Measurements from ENCODE around the gene CD3E. TPM values are rescaled to one million over a fixed set of nuclear protein-coding genes. Genes with fewer than 3 reads are reported as not detected.

Gene CD3E
- total RNA-seq, 1 experiment from 2014 or later: not detected

GRCh38 chr11:118339281-118339961 lies 34.9 kb downstream of the CD3E start:
- ChIA-PET POLR2A (ENCODE audit: unreplicated experiment) (interaction anchor here (0.6 kb wide), 1 partner anchor 11 kb away, joined by 6 read pairs; no protein-coding TSS in a partner anchor), CTCF (no interaction called here)
- intact Hi-C loops (cut with micrococcal nuclease; ENCODE audit: unreplicated experiment): no loop called here

GRCh38 chr11:118340449-118340848 lies 35.9 kb downstream of the CD3E start:
- H2AFZ ChIP-seq: no peak overlapping the region
- H3K27me3 ChIP-seq (ENCODE audit: insufficient read depth, low read depth): no peaks in the 10 kb centered on the region
- ChIA-PET CTCF (no interaction called here), POLR2A (ENCODE audit: unreplicated experiment) (no interaction called here)
- H3K4me2 ChIP-seq: no peak overlapping the region
- no peak for TF ChIP-seq EZH2 (IDR thresholded peaks at IDR 0.05; ENCODE audit: low read depth)
- no peak for TF ChIP-seq CTCF (conservative IDR thresholded peaks at IDR 0.05)
- H3K9me2 ChIP-seq (ENCODE audit: insufficient read depth): no peaks in the 10 kb centered on the region
- no peaks in the 10 kb centered on the region for H3K79me2 ChIP-seq (ENCODE audit: low read depth)
- no peaks in the 10 kb centered on the region for H4K20me1 ChIP-seq (ENCODE audit: insufficient read depth)
- H3K9me3 ChIP-seq (ENCODE audit: insufficient read depth, low read depth): no peaks in the 10 kb centered on the region
- intact Hi-C loops (cut with micrococcal nuclease; ENCODE audit: unreplicated experiment): no loop called here
- no peaks in the 10 kb centered on the region for H3F3A ChIP-seq (ENCODE audit: insufficient read depth, low read depth)
- no peaks in the 10 kb centered on the region for H3K4me1 ChIP-seq (replicated peaks; ENCODE audit: insufficient read depth)
- no peak overlapping the region for H3K27ac ChIP-seq
- H3K4me3 ChIP-seq: no peak overlapping the region
- no peak for DNase-seq
- BruUV-seq (replicated peaks): no TSS peak
- H3K36me3 ChIP-seq (ENCODE audit: low read depth): no peaks in the 10 kb centered on the region

More at GRCh38 chr11:118339281-118339961, 34.9 kb downstream of the CD3E start:
- H3K4me1 ChIP-seq (replicated peaks; ENCODE audit: insufficient read depth): no peaks in the 10 kb centered on the region
- H3K27ac ChIP-seq: no peak overlapping the region
- no peak for DNase-seq
- BruUV-seq (replicated peaks): no TSS peak
- H2AFZ ChIP-seq: no peak overlapping the region
- no peaks in the 10 kb centered on the region for H3K9me3 ChIP-seq (ENCODE audit: insufficient read depth, low read depth)
- no peaks in the 10 kb centered on the region for H3K79me2 ChIP-seq (ENCODE audit: low read depth)
- no peaks in the 10 kb centered on the region for H3K27me3 ChIP-seq (ENCODE audit: insufficient read depth, low read depth)
- H3K9me2 ChIP-seq (ENCODE audit: insufficient read depth): no peaks in the 10 kb centered on the region
- H4K20me1 ChIP-seq (ENCODE audit: insufficient read depth): no peaks in the 10 kb centered on the region
- no peaks in the 10 kb centered on the region for H3F3A ChIP-seq (ENCODE audit: insufficient read depth, low read depth)
- no peak for TF ChIP-seq EZH2 (IDR thresholded peaks at IDR 0.05; ENCODE audit: low read depth)
- TF ChIP-seq CTCF (conservative IDR thresholded peaks at IDR 0.05): no peak
- no peak overlapping the region for H3K4me2 ChIP-seq
- H3K36me3 ChIP-seq (ENCODE audit: low read depth): no peaks in the 10 kb centered on the region
- H3K4me3 ChIP-seq: no peak overlapping the region

- H3K4me3 ChIP-seq: no peak overlapping the region
- no peak for DNase-seq
- H3F3A ChIP-seq (ENCODE audit: insufficient read depth, low read depth): no peaks in the 10 kb centered on the region
- no peaks in the 10 kb centered on the region for H3K9me2 ChIP-seq (ENCODE audit: insufficient read depth)
- no peaks in the 10 kb centered on the region for H3K9me3 ChIP-seq (ENCODE audit: insufficient read depth, low read depth)
- no peaks in the 10 kb centered on the region for H3K79me2 ChIP-seq (ENCODE audit: low read depth)
- H2AFZ ChIP-seq: no peak overlapping the region
- no TSS peak for BruUV-seq (replicated peaks)
- H3K27ac ChIP-seq: no peak overlapping the region
- no peaks in the 10 kb centered on the region for H3K4me1 ChIP-seq (replicated peaks; ENCODE audit: insufficient read depth)
- intact Hi-C loops (cut with micrococcal nuclease; ENCODE audit: unreplicated experiment): no loop called here
- no peaks in the 10 kb centered on the region for H4K20me1 ChIP-seq (ENCODE audit: insufficient read depth)
- no peaks in the 10 kb centered on the region for H3K36me3 ChIP-seq (ENCODE audit: low read depth)
- no peaks in the 10 kb centered on the region for H3K27me3 ChIP-seq (ENCODE audit: insufficient read depth, low read depth)
- ChIA-PET CTCF (no interaction called here), POLR2A (ENCODE audit: unreplicated experiment) (no interaction called here)
- no peak for TF ChIP-seq CTCF (conservative IDR thresholded peaks at IDR 0.05)
- no peak for TF ChIP-seq EZH2 (IDR thresholded peaks at IDR 0.05; ENCODE audit: low read depth)
- H3K4me2 ChIP-seq: no peak overlapping the region
These were observed 36.7 kb downstream of the CD3E start for GRCh38 chr11:118341261-118341660.

All from PC-9 (cell line).